ENCODE measurements around the gene DPM3. TPM values are rescaled to one million over a fixed set of nuclear protein-coding genes. Genes with fewer than 3 reads are reported as not detected.

Gene DPM3
- total RNA-seq, 6 donors from 2014 or later = 25.1 to 112 (median 67.5) TPM; not detected in 1

- no peaks in the 10 kb centered on the region for H3K9me3 ChIP-seq
- WGBS, 2 donors = 10 to 11% methylated on average over 12 to 13 of the region's 13 CpGs
- H3K36me3 ChIP-seq = no peaks in the 10 kb centered on the region
- H3K27me3 ChIP-seq = no peaks in the 10 kb centered on the region
- peak overlapping the region; percentile 6 to 77 (median 72) for H3K27ac ChIP-seq
- no peak for TF ChIP-seq EP300 (IDR thresholded peaks at IDR 0.05)
- peak in 4 of 6 experiments; percentile 3 to 48 (median 38) for TF ChIP-seq CTCF (IDR thresholded peaks at IDR 0.05)
- H3K4me1 ChIP-seq = peaks cover 13 to 21% (median 17%) of the 10 kb centered on the region in 4 donors
- DNase-seq (peak in 1 of 2 donors; percentile 42), ATAC-seq (ENCODE audit: low FRiP score in 2 of 2) (peak; percentile 43 to 47)
- peak overlapping the region in 1 of 4 donors; percentile 12 for H3K4me3 ChIP-seq
Observed at GRCh38 chr1:155093911-155094621, 46.3 kb downstream of the DPM3 start.

- WGBS, 2 donors = 85 to 86% methylated on average over 10 to 12 of the region's 12 CpGs
- TF ChIP-seq EP300 (IDR thresholded peaks at IDR 0.05) = no peak
- no peak for TF ChIP-seq CTCF (IDR thresholded peaks at IDR 0.05)
- TF ChIP-seq POLR2AphosphoS5 (IDR thresholded peaks at IDR 0.05) = no peak
- TF ChIP-seq POLR2A (IDR thresholded peaks at IDR 0.05) = no peak
- Histone ChIP-seq H3K36me3 (no peaks in the 10 kb centered on the region), H3K4me1 (peaks cover 13 to 21% (median 17%) of the 10 kb centered on the region in 4 donors), H3K4me3 (no peak overlapping the region), H3K27ac (no peak overlapping the region), H3K9me3 (no peaks in the 10 kb centered on the region), H3K27me3 (no peaks in the 10 kb centered on the region)
- DNase-seq (no peak), ATAC-seq (ENCODE audit: low FRiP score in 2 of 2) (no peak)
Observed at GRCh38 chr1:155092641-155093040, 47.7 kb downstream of the DPM3 start.

- DNase-seq (no peak), ATAC-seq (ENCODE audit: low FRiP score in 2 of 2) (no peak)
- H3K36me3 ChIP-seq = no peaks in the 10 kb centered on the region
- TF ChIP-seq CTCF (IDR thresholded peaks at IDR 0.05) (no peak), EP300 (IDR thresholded peaks at IDR 0.05) (no peak), POLR2A (IDR thresholded peaks at IDR 0.05) (no peak), POLR2AphosphoS5 (IDR thresholded peaks at IDR 0.05) (no peak)
- H3K4me3 ChIP-seq = no peak overlapping the region
- WGBS, 2 donors = 77 to 95% methylated on average over 4 to 6 of the region's 6 CpGs
- H3K27ac ChIP-seq = no peak overlapping the region
- peaks cover 13 to 21% (median 17%) of the 10 kb centered on the region in 4 donors for H3K4me1 ChIP-seq
- no peaks in the 10 kb centered on the region for H3K27me3 ChIP-seq
- H3K9me3 ChIP-seq = no peaks in the 10 kb centered on the region
Observed at GRCh38 chr1:155092131-155092530, 48.2 kb downstream of the DPM3 start.

- Histone ChIP-seq H3K27ac (no peak overlapping the region), H3K9me3 (no peaks in the 10 kb centered on the region), H3K4me3 (no peak overlapping the region), H3K4me1 (peaks cover 13 to 25% (median 18%) of the 10 kb centered on the region in 4 donors), H3K36me3 (no peaks in the 10 kb centered on the region), H3K27me3 (no peaks in the 10 kb centered on the region)
- ATAC-seq (ENCODE audit: low FRiP score in 2 of 2) (peak; percentile 76 to 89), DNase-seq (peak; percentile 81 to 92)
- WGBS, 2 donors = 24 to 25% methylated on average over 24 to 28 of the region's 29 CpGs
- TF ChIP-seq POLR2AphosphoS5 (IDR thresholded peaks at IDR 0.05) (no peak), CTCF (IDR thresholded peaks at IDR 0.05) (peak; percentile 96 to 99 (median 98)), EP300 (IDR thresholded peaks at IDR 0.05) (no peak)
Observed at GRCh38 chr1:155091071-155092051, 49.0 kb downstream of the DPM3 start.

Small RNA genes lying within 50 kb of the gene (small RNA-seq; reads per million reads assigned to genes)
- gene HMGN2P18 (0 reads per million in 4 donors), gene RF00019 (0 reads per million in 4 donors)

Other genes with a start within 250 kb of the DPM3 start
- 10 to 100 TPM in 5 of 6 donors, 1 to 10 TPM in 1; 9.4 to 51.6 (median 29.8) TPM for gene PMVK, start 203.8 kb downstream of the DPM3 start, total RNA-seq
- gene PBXIP1, start 184.4 kb downstream of the DPM3 start, total RNA-seq = 100 to 1,000 TPM in 1 of 6 donors, 10 to 100 TPM in 5; 72.1 to 108 (median 83.7) TPM
- 10 to 100 TPM; 20.1 to 41.9 (median 27.5) TPM for gene PYGO2, start 178.7 kb downstream of the DPM3 start, total RNA-seq
- gene SHC1, start 169.8 kb downstream of the DPM3 start, total RNA-seq = 100 to 1,000 TPM in 1 of 6 donors, 10 to 100 TPM in 5; 55.5 to 130 (median 69.1) TPM
- gene CKS1B, start 165.8 kb downstream of the DPM3 start, total RNA-seq = 10 to 100 TPM in 5 of 6 donors, 1 to 10 TPM in 1; 9.9 to 31.1 (median 22.5) TPM
- gene FLAD1, start 157.2 kb downstream of the DPM3 start, total RNA-seq = 10 to 100 TPM; 15.6 to 62.9 (median 29.8) TPM
- gene LENEP, start 146.9 kb downstream of the DPM3 start, total RNA-seq = 1 to 10 TPM in 1 of 6 donors, under 1 TPM in 1, not detected in 4; 0.57 to 1.0 TPM
- 10 to 100 TPM; 43.9 to 88.2 (median 66.2) TPM for gene ZBTB7B, start 137.7 kb downstream of the DPM3 start, total RNA-seq
- 1 to 10 TPM in 4 of 6 donors, under 1 TPM in 2; 0.49 to 2.1 (median 1.1) TPM for gene DCST2, start 106.8 kb downstream of the DPM3 start, total RNA-seq
- under 1 TPM in 1 of 6 donors, not detected in 5; 0.89 TPM for gene DCST1, start 106.7 kb downstream of the DPM3 start, total RNA-seq
- 100 to 1,000 TPM in 4 of 6 donors, 10 to 100 TPM in 2; 52.1 to 246 (median 106) TPM for gene ADAM15, start 89.2 kb downstream of the DPM3 start, total RNA-seq
- gene EFNA4, start 76.8 kb downstream of the DPM3 start, total RNA-seq = 1 to 10 TPM; 2.8 to 8.1 (median 7.0) TPM
- gene EFNA3, start 61.7 kb downstream of the DPM3 start, total RNA-seq = 1 to 10 TPM in 4 of 6 donors, under 1 TPM in 2; 0.33 to 2.1 (median 1.4) TPM
- gene EFNA1, start 12.7 kb downstream of the DPM3 start, total RNA-seq = 100 to 1,000 TPM; 131 to 226 (median 164) TPM
- gene SLC50A1, start 4.7 kb downstream of the DPM3 start, total RNA-seq = 10 to 100 TPM; 19.9 to 49.9 (median 42.7) TPM
- 100 to 1,000 TPM in 4 of 6 donors, 10 to 100 TPM in 2; 47.1 to 166 (median 131) TPM for gene KRTCAP2, start 32.8 kb upstream of the DPM3 start, total RNA-seq
- under 1 TPM in 3 of 6 donors, not detected in 3; 0.30 to 0.64 (median 0.57) TPM for gene TRIM46, start 33.3 kb upstream of the DPM3 start, total RNA-seq
- 10 to 100 TPM; 18.3 to 97.4 (median 27.6) TPM for gene THBS3, start 67.4 kb upstream of the DPM3 start, total RNA-seq
- 10 to 100 TPM; 23.0 to 68.4 (median 37.4) TPM for gene MTX1, start 68.2 kb upstream of the DPM3 start, total RNA-seq
- gene ENTREP3, start 115.0 kb upstream of the DPM3 start, total RNA-seq = 10 to 100 TPM in 5 of 6 donors, 1 to 10 TPM in 1; 9.3 to 30.3 (median 20.6) TPM
- 10 to 100 TPM; 61.5 to 96.1 (median 70.4) TPM for gene SCAMP3, start 121.8 kb upstream of the DPM3 start, total RNA-seq
- 10 to 100 TPM; 32.7 to 92.2 (median 48.1) TPM for gene CLK2, start 133.0 kb upstream of the DPM3 start, total RNA-seq
- 1 to 10 TPM; 1.1 to 6.3 (median 2.6) TPM for gene HCN3, start 136.9 kb upstream of the DPM3 start, total RNA-seq
- gene PKLR, start 160.9 kb upstream of the DPM3 start, total RNA-seq = under 1 TPM in 2 of 6 donors, not detected in 4; 0.14 to 0.17 TPM
- 100 to 1,000 TPM; 129 to 256 (median 179) TPM for gene FDPS, start 168.3 kb upstream of the DPM3 start, total RNA-seq
- gene RUSC1, start 180.4 kb upstream of the DPM3 start, total RNA-seq = 10 to 100 TPM; 21.4 to 41.9 (median 31.2) TPM